Heart right ventricle (tissue), 16 donors: ENCODE measurements around the gene HPD. TPM values are rescaled to one million over a fixed set of nuclear protein-coding genes. Genes with fewer than 3 reads are reported as not detected.

Experiments
- ATAC-seq, 8 donors: fragments of 200-7000 bp; cut with Tn5 transposase; one replicate each; pipeline ENCODE4 v1.9.1; 2020; ENCODE audit warnings: mild to moderate bottlenecking in 8 of 8, moderate library complexity in 8 of 8, moderate number of reproducible peaks in 1 of 8
- DNase-seq, 2 donors: peaks; one replicate each; pipeline ENCODE4 v3.0.0-alpha.2; 2020
- H3K27ac ChIP-seq, 10 donors: fragments of 200-600 bp; sonication (generic) in 2 of 10; one replicate each; pipeline versions ENCODE4 v1.5.0 to v1.8.0; 2020 to 2022; ENCODE audit warnings: mild to moderate bottlenecking in 3 of 10
- H3K27me3 ChIP-seq, 7 donors: fragments of 200-600 bp; one replicate each; pipeline ENCODE4 v1.8.0; 2021 to 2022; ENCODE audit warnings: mild to moderate bottlenecking in 2 of 7
- H3K36me3 ChIP-seq, 9 donors: fragments of 200-600 bp; sonication (generic) in 1 of 9; one replicate each; pipeline versions ENCODE4 v1.5.0 to v1.8.0; 2020 to 2022; ENCODE audit warnings: mild to moderate bottlenecking in 2 of 9
- H3K4me1 ChIP-seq, 9 donors: fragments of 200-600 bp; sonication (generic) in 1 of 9; one replicate each; pipeline versions ENCODE4 v1.5.0 to v1.8.0; 2020 to 2022; ENCODE audit warnings: mild to moderate bottlenecking in 4 of 9
- H3K4me3 ChIP-seq, 10 donors: fragments of 200-600 bp; sonication (generic) in 2 of 10; one replicate each; pipeline versions ENCODE4 v1.5.0 to v1.8.0; 2020 to 2022; ENCODE audit warnings: mild to moderate bottlenecking in 7 of 10, moderate library complexity in 2 of 10
- H3K9me3 ChIP-seq, 11 donors: fragments of 200-600 bp in 10 of 11; sonication (generic) in 2 of 11; one replicate each; pipeline versions ENCODE4 v1.5.0 to v1.8.0; 2013 to 2022; ENCODE audit warnings: mild to moderate bottlenecking in 2 of 11, control low read depth in 1 of 11, moderate library complexity in 1 of 11
- CTCF ChIP-seq, 9 donors: fragments of 200-600 bp; sonication (generic) in 2 of 9; IDR thresholded peaks; one replicate each; pipeline versions ENCODE4 v1.5.0 to v1.8.0; 2021 to 2022; ENCODE audit warnings: antibody characterized with exemption in 9 of 9, mild to moderate bottlenecking in 5 of 9, moderate library complexity in 1 of 9
- WGBS, 2 donors: extraction: QIAGEN DNeasy Blood & Tissue Kit; methylation state at CpG; one replicate each; pipeline ENCODE4 v1.1.7; 2013; ENCODE audit warnings: inconsistent platforms in 1 of 2; 5-methylcytosine and 5-hydroxymethylcytosine counted together
- intact Hi-C, 10 donors: fragments of 100-400 bp; cut with DNase I; formaldehyde crosslinking; loops; one replicate each; pipeline versions ENCODE4 v1.11.1 to v1.14.2; 2022
- polyA plus RNA-seq, 2 donors: library from polyadenylated mRNA; stranded (reverse); fragments of 200-250 nt; gene quantifications; one replicate each; pipeline ENCODE4 v1.2.3, GENCODE V29; 2013
- total RNA-seq, 10 donors: library from RNA; stranded (reverse); fragmentation: NEBNext Ultra II Directional in 3 of 10; extraction: Animal tissue kit (Norgen Biotek cat#: 25700) in 3 of 10; gene quantifications; one replicate each; pipeline versions ENCODE4 v1.2.1 to v1.2.4, GENCODE V29; 2021 to 2023
- donor health status: Arrhythmogenic right ventricular cardiomyopathy.
- donor health status: ischemic (EF 13 %, LVEDD 7.1; RV severe dilation, severe dysfunction).
- donor health status: healthy with polysubstance abuse.
- donor health status: DM: no; HTN: yes; CAD: no.
- donor health status: DM: no; HTN: no; CAD: no.
- donor health status: ischemic (EF 25% LVEDD 6.9; RV normal size, moderate dysfunction).
- donor health status: ischemic (EF 25% LVEDD 5.7; RV mildly dilated, moderate dysfunction).
- donor health status: healthy.
- donor health status: DM: yes; HTN: yes; CAD: no.
- donor health status: Ischemic cardiomyopathy.
- donor health status: ischemic (EF 35%, LVEDD 5.7; RV mildly dilated, moderate dysfunction).
- donor health status: nonischemic (EF 11% LVEDD 7.7; RV severe dilation, severe dysfunction).
- donor health status: DM: yes; HTN: yes; CAD: no.
- donor health status: PGD.
- donor health status: ischemic (EF 29% LVEDD 5.4; RV normal size, mild dysfunction).
- donor health status: nonischemic (EF 23%, LVEDD 6.1; RV moderate dilation, normal function).

Gene HPD
- total and polyA plus RNA-seq, 12 donors: 0.24 to 3.4 (median 1.2) TPM

GRCh38 chr12:121828306-121828705 lies 30.4 kb downstream of the HPD start:
- Histone ChIP-seq H3K9me3 (no peaks in the 10 kb centered on the region), H3K36me3 (peaks cover 0 to 96% (median 57%) of the 10 kb centered on the region in 9 donors), H3K4me1 (peaks cover 0 to 12% (median 6%) of the 10 kb centered on the region in 9 donors), H3K4me3 (no peak overlapping the region), H3K27ac (no peak overlapping the region), H3K27me3 (no peaks in the 10 kb centered on the region)
- no peak for DNase-seq
- ATAC-seq: no peak
- intact Hi-C loops: no loop called here
- WGBS, 2 donors: 95 to 96% methylated on average over 8 of the region's 8 CpGs
- no peak for TF ChIP-seq CTCF (IDR thresholded peaks at IDR 0.05)

GRCh38 chr12:121827351-121828099 lies 31.1 kb downstream of the HPD start:
- H3K27ac ChIP-seq: no peak overlapping the region
- no peak for TF ChIP-seq CTCF (IDR thresholded peaks at IDR 0.05)
- DNase-seq (no peak), ATAC-seq (no peak)
- no peak overlapping the region for H3K4me3 ChIP-seq
- no peaks in the 10 kb centered on the region for H3K27me3 ChIP-seq
- peaks cover 0 to 12% (median 6%) of the 10 kb centered on the region in 9 donors for H3K4me1 ChIP-seq
- H3K36me3 ChIP-seq: peaks cover 0 to 98% (median 62%) of the 10 kb centered on the region in 9 donors
- intact Hi-C loops: no loop called here
- H3K9me3 ChIP-seq: no peaks in the 10 kb centered on the region
- 94% methylated on average over 48 of the region's 48 CpGs for WGBS, 2 donors

GRCh38 chr12:121826318-121827150 lies 32.1 kb downstream of the HPD start:
- TF ChIP-seq CTCF (IDR thresholded peaks at IDR 0.05): no peak
- ATAC-seq (no peak), DNase-seq (no peak)
- Histone ChIP-seq H3K9me3 (no peaks in the 10 kb centered on the region), H3K4me3 (no peak overlapping the region), H3K27ac (no peak overlapping the region), H3K27me3 (no peaks in the 10 kb centered on the region), H3K4me1 (peaks cover 0 to 12% (median 6%) of the 10 kb centered on the region in 9 donors), H3K36me3 (peaks cover 0 to 98% (median 69%) of the 10 kb centered on the region in 9 donors)
- intact Hi-C loops: no loop called here
- WGBS, 2 donors: 81 to 85% methylated on average over 17 to 18 of the region's 18 CpGs

- Histone ChIP-seq H3K4me3 (no peak overlapping the region), H3K36me3 (peaks cover 2 to 98% (median 69%) of the 10 kb centered on the region in 9 donors), H3K4me1 (peaks cover 0 to 11% (median 6%) of the 10 kb centered on the region in 9 donors), H3K9me3 (no peaks in the 10 kb centered on the region), H3K27ac (no peak overlapping the region), H3K27me3 (no peaks in the 10 kb centered on the region)
- TF ChIP-seq CTCF (IDR thresholded peaks at IDR 0.05): no peak
- intact Hi-C loops: no loop called here
- ATAC-seq: peak in 2 of 8 donors; percentile 8 to 9
- WGBS, 2 donors: 86 to 92% methylated on average over 18 of the region's 18 CpGs
- DNase-seq: peak in 1 of 2 donors; percentile 36
Observed at GRCh38 chr12:121825041-121825523, 33.6 kb downstream of the HPD start.
